GM19238 (cell line): Measurements from ENCODE around the gene NSUN7.
A peak's percentile ranks its signal among the peaks of the same experiment; 100 is the strongest.

Experiments used
- DNase-seq: peaks from one replicate; pipeline ENCODE4 v3.0.0; 2011; ENCODE audit warnings: low spot score; ENCODE audit not compliant: insufficient read length

Gene NSUN7

GRCh38 chr4:40845154-40845835 is 95.5 kb downstream of the NSUN7 start:
- DNase-seq: no peak

- no peak for DNase-seq
Observed at GRCh38 chr4:40846532-40846931, 96.8 kb downstream of the NSUN7 start.

DNA sequence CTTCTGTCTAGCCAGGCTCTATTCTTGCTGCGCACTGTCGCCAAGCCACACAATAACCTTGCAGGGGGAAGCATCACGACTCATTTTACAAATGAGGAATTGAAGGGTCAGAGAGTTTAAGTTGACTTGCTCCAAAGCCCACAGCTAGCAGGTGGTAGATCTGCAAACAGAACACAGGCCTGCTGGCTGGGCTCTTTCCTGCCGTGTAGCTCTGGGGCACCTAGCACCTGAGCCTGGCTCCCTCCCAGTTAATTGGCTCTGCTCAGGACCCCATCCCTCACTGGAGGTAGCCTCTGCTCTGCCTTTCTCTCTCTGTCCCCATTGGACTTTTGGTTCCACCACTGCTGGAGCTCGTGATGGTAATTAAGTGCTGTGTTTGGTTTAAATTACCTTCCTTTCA is 98.5 kb downstream of the NSUN7 start:
- no peak for DNase-seq

GRCh38 chr4:40848940-40849339 is 99.2 kb downstream of the NSUN7 start:
- DNase-seq: no peak

- no peak for DNase-seq
Observed at GRCh38 chr4:40850496-40850895, 100.7 kb downstream of the NSUN7 start.

- no peak for DNase-seq
Observed at GRCh38 chr4:40856277-40856839, 106.6 kb downstream of the NSUN7 start.

DNA sequence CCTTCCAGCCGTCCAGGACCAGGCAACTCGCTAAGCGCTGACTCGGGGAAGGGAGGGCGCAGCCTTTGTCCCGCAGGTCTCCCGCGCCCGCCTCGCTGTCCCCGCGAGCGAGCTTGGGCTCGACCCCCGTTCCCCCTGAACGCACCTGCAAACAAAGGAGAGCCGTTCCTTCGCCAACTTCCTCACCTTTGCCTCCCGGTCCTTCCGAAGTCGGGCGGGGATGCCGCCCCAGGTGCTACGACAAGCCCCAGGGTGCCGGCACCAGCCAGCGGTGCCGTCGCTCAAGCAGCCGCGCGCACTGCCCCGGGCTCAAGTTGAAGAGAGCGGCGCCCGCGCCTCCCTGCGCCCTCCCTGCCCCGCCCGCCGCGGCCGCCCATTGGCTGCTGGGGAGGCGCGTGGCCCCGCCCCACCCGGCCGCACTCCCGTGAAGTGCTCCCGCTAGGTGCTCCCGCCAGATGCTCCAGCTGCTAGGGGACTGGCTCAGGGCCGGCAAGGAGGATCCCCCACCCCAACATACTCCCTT is 107.1 kb downstream of the NSUN7 start:
- peak; percentile 75 for DNase-seq

DNA sequence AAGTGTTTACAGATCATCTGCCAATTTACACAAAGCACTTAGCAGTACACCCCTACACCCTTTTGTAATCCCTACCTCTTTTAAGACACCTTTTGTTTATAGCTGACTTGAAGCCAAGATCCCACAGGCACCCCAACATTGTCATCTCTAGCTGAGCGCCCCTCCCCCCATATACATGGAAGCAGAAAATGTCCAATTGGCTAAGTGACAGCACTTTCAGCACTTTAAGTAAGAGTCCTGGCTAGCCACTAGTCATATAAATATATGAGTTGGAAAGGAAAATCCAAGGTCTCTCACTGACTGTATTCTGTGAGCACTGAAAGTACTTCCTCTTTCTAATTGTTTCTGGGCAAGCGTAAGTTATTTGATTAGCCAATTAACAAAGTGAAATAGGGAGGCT is 108.2 kb downstream of the NSUN7 start:
- no peak for DNase-seq

- DNase-seq: no peak
Observed at GRCh38 chr4:40858962-40859361, 109.2 kb downstream of the NSUN7 start.
